HG02970 (cell line): Measurements from ENCODE around the gene LINGO3.

Experiments used
- ATAC-seq: cut with Tn5 transposase; IDR thresholded peaks from one replicate; pipeline ENCODE4 v1.9.1; 2021; ENCODE audit warnings: mild to moderate bottlenecking, moderate library complexity, moderate number of reproducible peaks; ENCODE audit not compliant: unreplicated experiment, low FRiP score

Gene LINGO3

GRCh38 chr19:2340496-2341243 lies 32.7 kb upstream of the LINGO3 start:
- ATAC-seq = no peak

GRCh38 chr19:2339644-2340310 lies 31.8 kb upstream of the LINGO3 start:
- no peak for ATAC-seq

DNA sequence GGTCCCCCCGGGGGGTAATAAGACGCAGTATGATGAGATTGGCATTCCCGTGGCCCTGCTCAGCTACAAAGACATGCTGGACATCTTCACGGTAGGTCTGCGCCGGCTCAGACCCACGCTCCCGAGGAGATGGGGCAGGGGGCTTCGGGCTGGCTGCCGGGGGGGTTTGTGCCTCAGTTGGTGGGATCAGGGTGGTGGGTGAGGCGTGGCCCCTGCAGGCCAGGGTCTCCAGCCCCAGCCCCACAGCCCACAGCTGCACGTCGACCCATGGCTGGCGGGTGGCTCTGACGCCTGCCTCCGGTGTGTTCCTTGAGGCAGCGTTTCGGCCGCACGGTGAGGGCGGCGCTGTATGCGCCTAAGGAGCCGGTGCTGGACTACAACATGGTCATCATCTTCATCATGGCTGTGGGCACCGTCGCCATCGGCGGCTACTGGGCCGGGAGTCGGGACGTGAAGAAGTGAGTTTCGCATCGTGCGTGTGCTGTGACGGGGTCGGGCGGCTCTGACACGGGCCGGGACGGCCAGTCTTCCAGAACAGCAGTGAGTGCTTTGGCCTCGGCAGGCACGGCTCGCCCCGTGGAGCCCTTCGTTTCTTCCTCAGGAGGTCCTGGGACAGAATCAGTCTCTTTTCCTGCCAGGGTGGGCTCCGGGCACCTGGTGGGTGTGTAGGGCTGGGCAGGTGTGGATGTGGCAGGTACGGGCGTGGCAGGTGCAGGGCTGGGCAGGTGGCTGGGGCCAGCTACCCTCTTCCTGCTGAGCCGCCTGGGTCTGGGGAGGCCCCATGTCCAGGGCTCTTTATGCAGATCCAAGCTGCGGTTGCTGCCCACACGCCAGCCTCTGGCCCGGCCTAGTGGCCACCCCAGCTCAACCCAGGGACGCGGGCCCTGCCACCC lies 31.0 kb upstream of the LINGO3 start:
- ATAC-seq = no peak

- ATAC-seq = no peak
Observed at GRCh38 chr19:2338055-2338615, 30.2 kb upstream of the LINGO3 start.

DNA sequence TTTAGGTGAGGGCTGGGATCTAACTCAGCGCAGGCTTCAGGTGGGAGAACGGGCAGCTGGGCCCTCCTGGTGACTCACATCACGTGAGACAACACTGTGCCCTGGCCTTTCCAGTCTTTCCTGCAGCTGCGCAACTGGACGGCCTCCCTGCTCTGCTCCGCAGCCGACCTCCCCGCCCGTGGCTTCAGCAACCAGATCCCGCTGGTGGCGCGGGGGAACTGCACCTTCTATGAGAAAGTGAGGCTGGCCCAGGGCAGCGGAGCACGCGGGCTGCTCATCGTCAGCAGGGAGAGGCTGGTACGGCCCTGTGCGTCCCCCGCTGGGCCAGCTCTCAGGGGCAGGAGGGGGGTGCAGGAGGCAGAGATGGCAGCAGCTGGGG lies 29.4 kb upstream of the LINGO3 start:
- ATAC-seq = no peak

DNA sequence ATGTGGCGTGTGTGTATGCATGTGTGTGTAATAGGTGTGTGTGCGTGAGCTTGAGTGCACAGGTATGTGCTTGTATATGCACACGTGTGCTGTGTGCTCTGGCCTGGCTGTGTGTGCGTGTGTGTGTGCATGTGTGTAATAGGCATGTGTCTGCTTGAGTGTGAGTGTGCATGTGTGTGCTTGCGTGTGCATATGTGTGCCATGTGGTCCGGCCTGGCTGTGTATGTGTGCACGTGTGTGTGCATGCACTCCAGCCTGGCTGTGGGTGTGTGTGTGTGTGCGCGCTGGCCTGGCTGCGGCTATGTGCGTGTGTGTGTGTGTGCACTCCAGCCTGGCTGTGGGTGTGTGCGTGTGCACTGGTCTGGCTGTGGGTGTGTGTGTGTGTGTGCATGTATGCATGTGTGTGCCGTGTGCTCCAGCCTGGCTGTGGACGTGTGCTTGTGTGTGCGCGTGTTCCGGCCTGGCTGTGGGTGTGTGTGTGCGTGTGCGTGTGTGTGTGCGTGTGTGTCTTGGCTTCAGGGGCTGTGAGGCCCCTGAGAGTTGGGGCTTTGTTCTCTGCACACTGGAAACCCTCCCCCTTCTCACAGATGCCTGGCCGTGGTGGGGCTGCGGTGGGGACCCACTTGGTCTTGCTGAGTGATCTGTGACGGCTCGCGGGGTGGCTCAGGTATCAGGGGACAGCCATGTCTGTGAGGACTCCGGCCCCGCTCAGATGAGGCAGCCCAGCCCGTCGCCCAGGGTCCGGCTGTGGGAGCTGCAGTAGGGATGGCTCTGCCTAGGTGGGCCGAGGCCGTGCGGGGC lies 28.8 kb upstream of the LINGO3 start:
- no peak for ATAC-seq

GRCh38 chr19:2335848-2336247 lies 27.9 kb upstream of the LINGO3 start:
- ATAC-seq = no peak

- no peak for ATAC-seq
Observed at GRCh38 chr19:2334986-2335846, 27.3 kb upstream of the LINGO3 start.

DNA sequence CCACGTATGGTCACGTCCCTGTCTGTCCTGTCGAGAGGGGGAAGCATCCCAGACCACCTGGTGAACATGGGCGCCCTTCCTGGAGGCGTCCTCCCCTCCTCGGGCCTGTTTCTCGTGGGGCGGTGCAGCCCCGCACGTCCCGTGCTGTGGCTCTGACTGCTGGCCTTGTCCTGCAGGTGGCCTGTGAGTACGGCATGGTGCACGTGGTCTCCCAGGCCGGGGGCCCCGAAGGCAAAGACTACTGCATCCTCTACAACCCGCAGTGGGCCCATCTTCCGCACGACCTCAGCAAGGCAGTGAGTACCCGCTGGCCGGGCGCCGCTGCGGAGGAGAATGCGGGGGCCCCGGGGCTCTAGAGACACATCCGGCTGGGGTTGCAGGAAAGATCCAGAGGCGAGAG lies 26.5 kb upstream of the LINGO3 start:
- ATAC-seq = no peak

DNA sequence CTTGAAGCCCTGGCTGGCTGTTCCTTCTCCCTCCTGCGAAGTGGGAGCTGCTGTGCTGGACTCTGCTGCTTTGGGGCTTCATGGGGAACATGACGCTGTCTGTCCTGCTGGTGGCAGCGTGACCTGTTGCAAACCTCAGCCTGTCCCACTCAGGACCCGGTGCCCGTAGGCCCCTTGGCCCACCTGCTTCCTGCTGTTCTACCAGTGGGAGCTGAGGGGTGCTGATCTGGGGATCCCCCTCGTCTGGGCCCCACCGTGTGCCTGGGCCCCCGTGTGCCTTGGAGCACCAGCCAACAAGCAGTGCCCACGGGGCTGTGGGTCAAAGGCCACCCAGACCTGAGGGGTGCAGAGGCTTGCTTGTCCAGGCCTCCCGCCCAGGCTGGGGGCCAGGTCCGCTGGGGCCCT lies 25.9 kb upstream of the LINGO3 start:
- no peak for ATAC-seq

DNA sequence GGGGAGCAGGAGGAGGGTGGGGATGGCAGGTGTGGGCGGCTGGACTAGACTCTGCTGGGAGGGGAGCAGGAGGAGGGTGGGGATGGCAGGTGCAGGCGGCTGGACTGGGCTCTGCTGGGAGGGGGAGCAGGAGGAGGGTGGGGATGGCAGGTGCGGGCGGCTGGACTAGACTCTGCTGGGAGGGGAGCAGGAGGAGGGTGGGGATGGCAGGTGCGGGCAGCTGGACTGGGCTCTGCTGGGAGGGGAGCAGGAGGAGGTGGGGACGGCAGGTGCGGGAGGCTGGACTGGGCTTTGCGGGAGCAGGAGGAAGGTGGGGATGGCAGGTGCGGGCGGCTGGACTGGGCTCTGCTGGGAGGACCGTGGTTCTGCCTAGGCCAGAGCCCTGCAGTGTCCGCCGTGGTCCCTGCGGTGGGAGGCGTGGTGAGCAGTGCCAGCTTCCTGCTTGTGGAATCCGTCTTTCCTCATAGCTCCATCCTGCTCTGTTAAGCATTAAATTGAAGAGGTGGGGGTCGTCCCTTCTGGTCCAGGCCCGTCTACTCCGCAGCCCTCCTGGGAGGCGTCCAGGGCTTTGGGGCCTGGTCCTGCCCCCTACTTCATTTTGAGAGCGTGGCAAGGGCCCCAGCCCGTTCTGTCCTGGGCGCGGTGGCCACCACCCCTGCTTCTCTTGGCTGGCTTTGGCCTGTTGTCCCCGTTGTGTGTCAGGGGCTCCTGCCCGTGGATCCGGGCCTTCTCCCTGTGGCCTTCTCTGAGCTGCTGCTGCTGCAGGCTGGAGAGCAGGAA lies 25.3 kb upstream of the LINGO3 start:
- no peak for ATAC-seq

- no peak for ATAC-seq
Observed at GRCh38 chr19:2332341-2333026, 24.5 kb upstream of the LINGO3 start.

DNA sequence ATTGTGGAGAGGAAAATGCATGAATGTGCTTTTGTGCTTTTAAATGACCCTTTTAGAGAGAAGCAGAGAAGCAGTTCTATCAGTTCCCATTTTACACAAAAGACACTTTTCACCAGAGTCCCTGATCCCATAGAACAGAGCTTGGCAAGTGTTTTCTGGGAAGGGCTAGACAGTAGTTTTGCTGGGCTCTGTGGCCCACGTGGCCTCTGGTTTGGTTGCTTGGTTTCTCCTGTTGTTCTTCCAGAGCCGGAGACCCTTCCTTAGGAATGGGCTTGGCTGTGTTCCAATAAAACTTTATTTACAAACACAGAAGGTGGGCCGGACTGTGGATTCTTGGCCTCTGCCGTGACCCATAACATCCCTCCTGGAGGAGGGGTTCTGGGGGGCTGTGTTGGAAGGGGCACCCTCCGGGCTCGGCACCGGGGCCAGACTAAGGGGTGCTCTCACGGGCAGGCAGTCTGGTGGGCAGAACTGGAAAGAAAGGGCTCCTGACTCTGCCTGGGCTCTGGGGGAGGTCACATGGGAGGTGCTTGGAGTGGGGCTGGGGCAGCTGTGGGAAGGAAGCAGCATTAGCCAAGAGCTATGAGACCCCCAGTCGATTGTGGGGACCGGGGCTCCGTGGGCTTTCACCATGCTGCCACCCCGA lies 23.8 kb upstream of the LINGO3 start:
- no peak for ATAC-seq

DNA sequence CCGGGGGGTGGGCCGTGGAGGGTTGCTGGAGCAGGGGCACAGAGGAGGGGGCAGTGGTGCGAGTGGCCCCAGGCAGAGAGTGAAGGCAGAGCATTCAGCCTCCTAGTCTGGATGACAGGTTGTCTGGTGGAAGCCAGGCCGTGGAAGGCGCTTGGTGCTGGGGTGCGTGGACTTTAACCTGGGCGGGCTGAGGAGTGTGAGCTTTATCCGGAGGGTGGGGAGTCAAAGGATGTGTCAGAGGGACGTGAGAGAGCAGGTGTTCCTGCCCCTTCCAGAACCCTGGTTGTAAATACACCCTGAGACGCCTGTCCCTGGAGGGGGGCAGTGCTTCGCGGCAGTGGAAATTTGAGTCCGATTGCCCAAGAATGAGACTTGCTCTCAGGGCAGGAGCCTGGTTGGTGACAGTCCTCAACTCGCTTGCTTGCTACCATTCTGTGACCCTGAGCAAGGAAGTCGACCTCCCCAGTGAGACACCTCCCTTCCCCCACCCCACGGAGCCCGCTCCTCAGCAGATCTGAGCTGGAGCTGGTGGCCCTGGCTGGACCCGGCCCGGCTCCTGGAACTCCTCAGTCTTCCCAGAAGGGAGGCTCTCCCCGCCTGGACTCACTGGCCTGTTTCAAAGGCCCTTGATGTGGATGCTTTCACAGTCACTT lies 22.8 kb upstream of the LINGO3 start:
- no peak for ATAC-seq

- no peak for ATAC-seq
Observed at GRCh38 chr19:2330255-2330631, 22.3 kb upstream of the LINGO3 start.

DNA sequence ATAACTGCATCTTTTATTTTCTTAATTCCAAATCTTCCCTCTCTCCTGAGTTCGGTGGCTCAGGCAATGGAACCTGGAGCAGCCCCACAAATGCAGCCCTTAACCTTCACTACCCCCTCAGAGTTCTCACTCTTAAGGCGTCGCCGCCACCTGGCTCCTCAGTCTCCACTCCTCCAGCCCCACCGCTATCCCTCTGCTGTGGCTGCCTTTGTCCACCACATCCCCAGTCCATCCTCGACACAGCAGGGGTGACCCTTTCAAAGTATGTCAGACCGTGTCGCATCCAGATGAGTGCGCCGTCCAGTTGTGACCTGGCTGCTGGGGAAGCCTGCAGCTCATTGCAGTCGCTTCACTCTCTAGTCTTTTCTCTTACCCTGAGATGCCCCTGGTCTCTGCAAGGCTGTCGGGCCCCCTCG lies 21.6 kb upstream of the LINGO3 start:
- no peak for ATAC-seq

DNA sequence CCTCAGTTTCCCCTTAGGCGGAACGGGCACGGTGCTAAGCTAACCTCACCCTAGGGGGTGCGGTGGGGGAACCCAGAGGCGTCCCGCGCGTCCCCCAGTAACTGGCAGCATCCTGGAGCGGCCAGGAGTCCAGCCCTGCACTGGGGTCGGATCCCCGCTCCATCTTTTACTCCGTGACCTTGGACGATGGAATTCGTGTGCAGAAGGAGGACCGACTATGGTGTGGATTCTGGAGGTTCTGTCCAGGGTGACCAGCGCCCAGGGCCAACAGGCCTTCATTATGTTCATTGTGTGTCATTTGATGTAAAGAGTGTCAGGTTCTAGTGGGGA lies 21.2 kb upstream of the LINGO3 start:
- no peak for ATAC-seq
